K562 (cell line): Measurements from ENCODE around the gene ARHGEF4. TPM values are rescaled to one million over a fixed set of nuclear protein-coding genes. Genes with fewer than 3 reads are reported as not detected.

Source experiments
- ATAC-seq: fragments of 200-7000 bp; cut with Tn5 transposase; 3 replicates; pipeline ENCODE4 v1.9.1; 2020; ENCODE audit warnings: moderate library complexity
- BruUV-seq: library from RNA; stranded (reverse); fragments of 400-500 nt; replicated peaks from 2 replicates; lab custom pipeline; 2021; lab: Mats Ljungman, UMichigan
- CTCF ChIA-PET: fragments of 300-600 bp; formaldehyde crosslinking; extraction: SDS; loops from one replicate; lab custom pipeline; 2021; ENCODE audit warnings: low intra/inter-chr PET ratio; lab: Yijun Ruan, JAX
- POLR2A ChIA-PET: fragments of 300-600, 350-650 bp; sonication (Branson Sonifier 250); formaldehyde crosslinking; extraction: SDS; loops from one replicate; lab custom pipeline; 2021; ENCODE audit warnings: antibody characterized with exemption, inconsistent platforms; lab: Yijun Ruan, JAX
- DNase-seq, 4 experiments: peaks; one replicate each; pipeline versions ENCODE4 v3.0.0 to v3.0.0-alpha.2; 2011 to 2018; ENCODE audit warnings: low spot score in 3 of 4, mixed read lengths in 3 of 4; ENCODE audit errors: extremely low read depth in 1 of 4
- FAIRE-seq: peaks from 2 replicates; lab custom pipeline; 2011; peaks lifted over from hg19 to GRCh38; lab: Jason Lieb, UNC
- H2AFZ ChIP-seq: 2 replicates; pipeline ENCODE4 v1.6.0; 2011; ENCODE audit warnings: low read depth, low read length, control low read depth, inconsistent platforms
- H3K27ac ChIP-seq: fragments of 200-600 bp; 3 replicates; pipeline ENCODE4 v1.8.0; 2011; ENCODE audit warnings: low read depth, mild to moderate bottlenecking, control low read depth, inconsistent platforms, low read length, moderate library complexity, mixed read lengths; ENCODE audit errors: extremely low read depth
- H3K27me3 ChIP-seq, 2 experiments: fragments of 300-600 bp in 1 of 2; 2 replicates in 1 of 2; 3 replicates in 1 of 2; pipeline versions ENCODE4 v1.6.0 to v1.8.0; 2011; ENCODE audit warnings: inconsistent platforms in 2 of 2, low read length in 2 of 2, mild to moderate bottlenecking in 1 of 2, mixed read lengths in 1 of 2, moderate library complexity in 1 of 2; ENCODE audit not compliant: control insufficient read depth in 2 of 2, insufficient read depth in 2 of 2
- H3K36me3 ChIP-seq: fragments of 300-600 bp; 3 replicates; pipeline ENCODE4 v1.8.0; 2011; ENCODE audit warnings: mild to moderate bottlenecking, low read length, inconsistent platforms; ENCODE audit not compliant: control insufficient read depth, insufficient read depth
- H3K4me1 ChIP-seq, 2 experiments: fragments of 200-600 bp in 1 of 2; replicated peaks in 1 of 2; 2 replicates in 1 of 2; 3 replicates in 1 of 2; pipeline versions ENCODE4 v1.5.1 to v1.8.0; 2011; ENCODE audit warnings: inconsistent platforms in 2 of 2, low read length in 2 of 2, mild to moderate bottlenecking in 1 of 2, mixed read lengths in 1 of 2, moderate library complexity in 1 of 2; ENCODE audit not compliant: control insufficient read depth in 2 of 2, insufficient read depth in 2 of 2
- H3K4me2 ChIP-seq: 2 replicates; pipeline ENCODE4 v1.6.1; 2011; ENCODE audit warnings: low read length, control low read depth, inconsistent platforms, mixed read lengths; ENCODE audit not compliant: insufficient read depth
- H3K4me3 ChIP-seq: fragments of 200-600 bp; sonication (generic), shearing (Covaris generic); 2 replicates; pipeline ENCODE4 v1.5.1; 2016; ENCODE audit warnings: control low read depth, inconsistent platforms
- H3K79me2 ChIP-seq: fragments of 200-600 bp; 3 replicates; pipeline ENCODE4 v1.8.0; 2011; ENCODE audit warnings: low read length, inconsistent platforms; ENCODE audit not compliant: control insufficient read depth, insufficient read depth
- H3K9ac ChIP-seq, 2 experiments: 2 replicates each; pipeline versions ENCODE4 v1.6.0 to v1.6.1; 2011; ENCODE audit warnings: low read depth in 2 of 2, low read length in 2 of 2, control low read depth in 1 of 2, inconsistent platforms in 1 of 2, mild to moderate bottlenecking in 1 of 2, mixed read lengths in 1 of 2; ENCODE audit not compliant: insufficient read depth in 1 of 2
- H3K9me1 ChIP-seq: one replicate; pipeline ENCODE4 v1.6.0; 2011; ENCODE audit warnings: inconsistent platforms, mild to moderate bottlenecking, low read length, moderate library complexity; ENCODE audit not compliant: control insufficient read depth, insufficient read depth
- H3K9me3 ChIP-seq: replicated peaks from 2 replicates; pipeline ENCODE4 v1.5.1; 2011; ENCODE audit warnings: low read depth, low read length, inconsistent platforms; ENCODE audit not compliant: control insufficient read depth, insufficient read depth
- H4K20me1 ChIP-seq: replicated peaks from 2 replicates; pipeline ENCODE4 v1.6.1; 2011; ENCODE audit warnings: low read length, inconsistent platforms, mixed read lengths; ENCODE audit not compliant: control insufficient read depth, insufficient read depth
- BRD9 ChIP-seq: fragments of 450-650 bp; IDR thresholded peaks from 2 replicates; pipeline ENCODE4 v1.6.1; 2018; ENCODE audit warnings: low read depth; ENCODE audit not compliant: partially characterized antibody
- COPS2 ChIP-seq: fragments of 450-650 bp; conservative IDR thresholded peaks from 2 replicates; pipeline ENCODE4 v1.6.1; 2016; ENCODE audit warnings: mild to moderate bottlenecking, moderate library complexity
- FOSL1 ChIP-seq: fragments of 200-800 bp; sonication (Bioruptor generic); conservative IDR thresholded peaks from 2 replicates; pipeline ENCODE4 v1.6.1; 2016; ENCODE audit warnings: missing genetic modification characterization, missing compliant biosample characterization
- POLR2G ChIP-seq: fragments of 200-400 bp; formaldehyde crosslinking; IDR thresholded peaks from 2 replicates; pipeline ENCODE4 v1.6.1; 2017; ENCODE audit warnings: low read depth, mild to moderate bottlenecking, antibody characterized with exemption, low read length, moderate library complexity
- SAP30 ChIP-seq: fragments of 200-600 bp; sonication (generic); IDR thresholded peaks from 2 replicates; pipeline ENCODE4 v1.6.1; 2012; ENCODE audit warnings: borderline replicate concordance, low read depth, mild to moderate bottlenecking, moderate library complexity, low read length, control low read depth, inconsistent platforms; ENCODE audit not compliant: insufficient read depth, poor library complexity, severe bottlenecking
- TBP ChIP-seq: optimal IDR thresholded peaks from 2 replicates; pipeline ENCODE3; 2011; ENCODE audit warnings: low read depth, low read length, improper control_type of control experiment
- ZKSCAN8 ChIP-seq: fragments of 200-800 bp; sonication (Bioruptor generic); IDR thresholded peaks from 2 replicates; pipeline ENCODE4 v1.6.1; 2016; ENCODE audit warnings: missing genetic modification characterization, missing compliant biosample characterization
- ZNF133 ChIP-seq: fragments of 250-450 bp; sonication (Bioruptor Pico); IDR thresholded peaks from 2 replicates; pipeline ENCODE4 v1.4.0; 2020; ENCODE audit warnings: mild to moderate bottlenecking
- WGBS: fragments of 100-300 bp; shearing (Covaris generic); methylation state at CpG from one replicate; pipeline ENCODE4 v1.1.6; 2016; ENCODE audit warnings: low coverage, mixed read lengths; ENCODE audit not compliant: insufficient coverage; ENCODE audit errors: missing lambda C conversion rate; 5-methylcytosine and 5-hydroxymethylcytosine counted together
- in situ Hi-C: fragments of 300-500 bp; cut with MboI; formaldehyde crosslinking; loops from 4 replicates; pipeline ENCODE4 v1.15.0; 2018; ENCODE audit warnings: inconsistent platforms, mixed read lengths
- intact Hi-C: fragments of 100-400 bp; cut with micrococcal nuclease; formaldehyde crosslinking; loops from 2 replicates; pipeline ENCODE4 v1.14.2; 2022
- polyA plus RNA-seq, 8 experiments: library from polyadenylated mRNA; depleted of rRNA in 4 of 8; stranded (reverse) in 5 of 8; unstranded in 3 of 8; fragments of >200 nt; fragmentation: Nextera tagmentation in 2 of 8; fragmentation: Illumina TruSeq in 1 of 8; extraction: Ambion mirVana in 2 of 8; extraction: Trizol in 1 of 8; gene quantifications; 2 replicates each; pipeline versions ENCODE4 v1.2.1 to v1.2.3, GENCODE V29; 2011 to 2014; ENCODE audit warnings: inconsistent platforms in 1 of 8, missing spikeins in 1 of 8
- total RNA-seq, 7 experiments: library from RNA; depleted of rRNA in 6 of 7; stranded (reverse); fragments of >200 nt in 6 of 7; fragmentation: Illumina TruSeq in 2 of 7; extraction: Trizol in 2 of 7; gene quantifications; 2 replicates each; pipeline versions ENCODE4 v1.2.1 to v1.2.3, GENCODE V29; 2011 to 2021; ENCODE audit warnings: low replicate concordance in 1 of 7
- TF ChIP-seq, protein P1 (sequence below), 2 experiments: fragments of 450-650 bp; conservative IDR thresholded peaks; 2 replicates each; pipeline ENCODE4 v1.6.1; 2017; ENCODE audit warnings: mild to moderate bottlenecking in 2 of 2, moderate library complexity in 2 of 2
- TF ChIP-seq, protein P2 (sequence below): fragments of 450-650 bp; IDR thresholded peaks from 2 replicates; pipeline ENCODE4 v1.7.1; 2018; ENCODE audit warnings: mild to moderate bottlenecking, low read depth; ENCODE audit not compliant: partially characterized antibody
- TF ChIP-seq, protein P3 (sequence below): sonication (generic); formaldehyde crosslinking; IDR thresholded peaks from 2 replicates; pipeline ENCODE4 v1.8.0; 2022; ENCODE audit warnings: mild to moderate bottlenecking, missing genetic modification reagents

The ARHGEF4 gene
- total and polyA plus RNA-seq, 9 of the 15 experiments (the other 6 are each of a cell fraction or from before 2014, with no cell fraction given): not detected

DNA sequence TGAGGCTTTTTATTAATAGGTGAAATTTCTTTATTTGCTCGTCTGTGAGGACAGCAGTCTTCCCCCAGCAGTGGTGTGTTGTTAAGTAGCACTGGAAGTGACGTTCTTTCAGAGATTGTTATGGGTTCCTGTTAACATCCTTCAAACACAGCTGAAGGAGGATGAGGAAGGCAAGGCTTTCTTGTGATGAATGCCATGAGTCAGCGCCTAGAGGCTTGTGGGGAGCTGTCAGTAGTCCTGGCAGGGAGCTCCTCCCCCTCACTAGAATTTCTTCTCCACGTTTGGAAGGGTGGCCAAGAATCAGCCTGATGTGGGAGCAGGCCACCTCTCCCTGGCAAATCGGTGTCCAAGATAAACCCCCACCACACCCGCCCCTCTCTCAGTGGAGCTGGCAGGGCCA, 113.2 kb downstream of the ARHGEF4 start:
- H3K36me3 ChIP-seq: no peaks in the 10 kb centered on the region
- no peak for TF ChIP-seq ZKSCAN8
- TF ChIP-seq SAP30: no peak
- TF ChIP-seq, all 486 proteins: peak for 0
- ChIA-PET CTCF (no interaction called here), POLR2A (no interaction called here)
- Histone ChIP-seq H3K4me1 (no peaks in the 10 kb centered on the region), H3K4me2 (no peak overlapping the region), H3K79me2 (no peaks in the 10 kb centered on the region), H3K9ac (no peak overlapping the region), H3K9me3 (no peaks in the 10 kb centered on the region; the same call in 1 of the 2 replicates), H3K27me3 (peaks cover 0 to 6% of the 10 kb centered on the region in 2 experiments; a peak in 2 of 5 replicates), H3K9me1 (no peaks in the 10 kb centered on the region), H3K27ac (no peak overlapping the region), H2AFZ (no peak overlapping the region), H4K20me1 (no peaks in the 10 kb centered on the region), H3K4me3 (no peak overlapping the region)
- ATAC-seq (no peak), FAIRE-seq (no peak), DNase-seq (no peak)
- 0% methylated on average over 5 of the region's 6 CpGs for WGBS
- no TSS peak for BruUV-seq
- intact Hi-C loops (no loop called here), in situ Hi-C loops (no loop called here)

DNA sequence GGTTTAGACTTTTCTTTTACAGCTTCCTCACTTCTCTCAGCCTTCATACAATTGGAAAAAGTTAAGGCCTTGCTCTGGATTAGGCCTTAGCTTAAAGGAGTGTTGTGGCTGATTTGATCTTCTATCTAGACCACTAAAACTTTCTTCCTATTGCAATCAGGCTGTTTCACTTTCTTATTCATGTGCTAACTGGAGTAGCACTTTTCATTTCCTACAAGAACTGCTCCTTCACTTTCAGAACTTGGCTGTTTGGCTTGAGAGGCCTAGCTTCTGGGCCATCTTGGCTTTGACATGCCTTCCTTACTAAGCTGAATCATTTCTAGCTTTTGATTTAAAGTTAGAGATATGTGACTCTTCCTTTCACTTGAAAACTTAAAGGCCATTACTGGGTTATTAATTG, 114.3 kb downstream of the ARHGEF4 start:
- intact Hi-C loops (no loop called here), in situ Hi-C loops (no loop called here)
- POLR2A ChIA-PET: interaction anchor here (0.5 kb wide), 1 partner anchor 11 kb away, joined by 4 read pairs; no protein-coding TSS in a partner anchor
- DNase-seq (no peak), FAIRE-seq (no peak), ATAC-seq (no peak)
- Histone ChIP-seq H3K9me1 (no peaks in the 10 kb centered on the region), H3K4me3 (no peak overlapping the region), H3K9ac (no peak overlapping the region), H2AFZ (no peak overlapping the region), H3K4me1 (no peaks in the 10 kb centered on the region), H4K20me1 (no peaks in the 10 kb centered on the region), H3K27me3 (peaks cover 0 to 6% of the 10 kb centered on the region in 2 experiments; a peak in 2 of 5 replicates), H3K9me3 (no peaks in the 10 kb centered on the region; the same call in 1 of the 2 replicates), H3K79me2 (no peaks in the 10 kb centered on the region), H3K36me3 (no peaks in the 10 kb centered on the region), H3K4me2 (no peak overlapping the region), H3K27ac (no peak overlapping the region)
- BruUV-seq: no TSS peak
- CTCF ChIA-PET: no interaction called here
- TF ChIP-seq, protein P1, sequence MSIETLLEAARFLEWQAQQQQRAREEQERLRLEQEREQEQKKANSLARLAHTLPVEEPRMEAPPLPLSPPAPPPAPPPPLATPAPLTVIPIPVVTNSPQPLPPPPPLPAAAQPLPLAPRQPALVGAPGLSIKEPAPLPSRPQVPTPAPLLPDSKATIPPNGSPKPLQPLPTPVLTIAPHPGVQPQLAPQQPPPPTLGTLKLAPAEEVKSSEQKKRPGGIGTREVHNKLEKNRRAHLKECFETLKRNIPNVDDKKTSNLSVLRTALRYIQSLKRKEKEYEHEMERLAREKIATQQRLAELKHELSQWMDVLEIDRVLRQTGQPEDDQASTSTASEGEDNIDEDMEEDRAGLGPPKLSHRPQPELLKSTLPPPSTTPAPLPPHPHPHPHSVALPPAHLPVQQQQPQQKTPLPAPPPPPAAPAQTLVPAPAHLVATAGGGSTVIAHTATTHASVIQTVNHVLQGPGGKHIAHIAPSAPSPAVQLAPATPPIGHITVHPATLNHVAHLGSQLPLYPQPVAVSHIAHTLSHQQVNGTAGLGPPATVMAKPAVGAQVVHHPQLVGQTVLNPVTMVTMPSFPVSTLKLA (conservative IDR thresholded peaks at IDR 0.05): no peak
- TF ChIP-seq ZNF133 (no peak), FOSL1 (tag) (no peak), TBP (no peak), BRD9 (no peak), POLR2G (no peak), COPS2 (no peak)
- TF ChIP-seq, protein P2, sequence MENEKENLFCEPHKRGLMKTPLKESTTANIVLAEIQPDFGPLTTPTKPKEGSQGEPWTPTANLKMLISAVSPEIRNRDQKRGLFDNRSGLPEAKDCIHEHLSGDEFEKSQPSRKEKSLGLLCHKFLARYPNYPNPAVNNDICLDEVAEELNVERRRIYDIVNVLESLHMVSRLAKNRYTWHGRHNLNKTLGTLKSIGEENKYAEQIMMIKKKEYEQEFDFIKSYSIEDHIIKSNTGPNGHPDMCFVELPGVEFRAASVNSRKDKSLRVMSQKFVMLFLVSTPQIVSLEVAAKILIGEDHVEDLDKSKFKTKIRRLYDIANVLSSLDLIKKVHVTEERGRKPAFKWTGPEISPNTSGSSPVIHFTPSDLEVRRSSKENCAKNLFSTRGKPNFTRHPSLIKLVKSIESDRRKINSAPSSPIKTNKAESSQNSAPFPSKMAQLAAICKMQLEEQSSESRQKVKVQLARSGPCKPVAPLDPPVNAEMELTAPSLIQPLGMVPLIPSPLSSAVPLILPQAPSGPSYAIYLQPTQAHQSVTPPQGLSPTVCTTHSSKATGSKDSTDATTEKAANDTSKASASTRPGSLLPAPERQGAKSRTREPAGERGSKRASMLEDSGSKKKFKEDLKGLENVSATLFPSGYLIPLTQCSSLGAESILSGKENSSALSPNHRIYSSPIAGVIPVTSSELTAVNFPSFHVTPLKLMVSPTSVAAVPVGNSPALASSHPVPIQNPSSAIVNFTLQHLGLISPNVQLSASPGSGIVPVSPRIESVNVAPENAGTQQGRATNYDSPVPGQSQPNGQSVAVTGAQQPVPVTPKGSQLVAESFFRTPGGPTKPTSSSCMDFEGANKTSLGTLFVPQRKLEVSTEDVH: no peak
- TF ChIP-seq, protein P3, sequence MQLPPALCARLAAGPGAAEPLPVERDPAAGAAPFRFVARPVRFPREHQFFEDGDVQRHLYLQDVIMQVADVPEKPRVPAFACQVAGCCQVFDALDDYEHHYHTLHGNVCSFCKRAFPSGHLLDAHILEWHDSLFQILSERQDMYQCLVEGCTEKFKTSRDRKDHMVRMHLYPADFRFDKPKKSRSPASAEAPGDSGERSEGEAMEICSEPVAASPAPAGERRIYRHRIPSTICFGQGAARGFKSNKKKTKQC (CRISPR knock-in tag): no peak
